Spleen (tissue), 11 donors: ENCODE results near the gene CFD. TPM values are rescaled to one million over a fixed set of nuclear protein-coding genes. Genes with fewer than 3 reads are reported as not detected.
"Not testable (repeated sequence)": the region's sequence is repeated elsewhere in the genome, so short reads cannot be mapped to it uniquely, and the experiment has no call there.

Source experiments
- DNase-seq: peaks from one replicate; pipeline ENCODE4 v3.0.0-alpha.2; 2020
- H3K27ac ChIP-seq, 8 donors: fragments of 200-600 bp; sonication (generic) in 7 of 8; 1 replicate in 4 of 8; 2 replicates in 4 of 8; pipeline versions ENCODE4 v1.5.0 to v1.8.0; 2016 to 2021; ENCODE audit warnings: inconsistent platforms in 4 of 8, mild to moderate bottlenecking in 4 of 8, moderate library complexity in 1 of 8
- H3K27me3 ChIP-seq, 7 donors: fragments of 200-600 bp; sonication (generic) in 6 of 7; replicated peaks in 1 of 7; 1 replicate in 4 of 7; 2 replicates in 3 of 7; pipeline versions ENCODE4 v1.5.0 to v1.8.0; 2016 to 2021; ENCODE audit warnings: inconsistent platforms in 3 of 7, mild to moderate bottlenecking in 1 of 7
- H3K36me3 ChIP-seq, 6 donors: fragments of 200-600 bp; sonication (generic) in 5 of 6; 1 replicate in 4 of 6; 2 replicates in 2 of 6; pipeline versions ENCODE4 v1.5.0 to v1.8.0; 2016 to 2021; ENCODE audit warnings: inconsistent platforms in 2 of 6
- H3K4me1 ChIP-seq, 6 donors: fragments of 200-600 bp; sonication (generic) in 5 of 6; 1 replicate in 3 of 6; 2 replicates in 3 of 6; pipeline versions ENCODE4 v1.5.0 to v1.8.0; 2016 to 2021; ENCODE audit warnings: inconsistent platforms in 3 of 6
- H3K4me3 ChIP-seq, 8 donors: fragments of 200-600 bp; sonication (generic) in 7 of 8; 1 replicate in 4 of 8; 2 replicates in 4 of 8; pipeline versions ENCODE4 v1.5.0 to v1.8.0; 2016 to 2021; ENCODE audit warnings: inconsistent platforms in 4 of 8, mild to moderate bottlenecking in 4 of 8, moderate library complexity in 2 of 8
- H3K9me3 ChIP-seq, 8 donors: fragments of 200-600 bp; sonication (generic) in 7 of 8; 1 replicate in 4 of 8; 2 replicates in 4 of 8; pipeline versions ENCODE4 v1.5.0 to v1.8.0; 2016 to 2021; ENCODE audit warnings: inconsistent platforms in 4 of 8
- CTCF ChIP-seq, 11 experiments: fragments of 200-600 bp in 7 of 11; fragments of 450-650 bp in 4 of 11; sonication (generic) in 4 of 11; IDR thresholded peaks in 8 of 11; conservative IDR thresholded peaks in 3 of 11; 1 replicate in 7 of 11; 2 replicates in 4 of 11; pipeline versions ENCODE4 v1.4.0 to v1.8.0; 2016 to 2021; ENCODE audit warnings: antibody characterized with exemption in 11 of 11, inconsistent platforms in 4 of 11, mild to moderate bottlenecking in 1 of 11
- POLR2A ChIP-seq, 3 donors: fragments of 450-650 bp; IDR thresholded peaks; one replicate each; pipeline ENCODE4 v1.5.1; 2017; ENCODE audit warnings: antibody characterized with exemption in 3 of 3, mild to moderate bottlenecking in 1 of 3
- POLR2AphosphoS5 ChIP-seq, 3 donors: sonication (generic); formaldehyde crosslinking; IDR thresholded peaks; one replicate each; pipeline ENCODE4 v1.5.1; 2017; ENCODE audit warnings: antibody characterized with exemption in 3 of 3
- WGBS, 5 donors: extraction: QIAGEN DNeasy Blood & Tissue Kit in 3 of 5; methylation state at CpG; one replicate each; pipeline versions ENCODE4 v1.1.5 to v1.1.7; 2013 to 2018; 5-methylcytosine and 5-hydroxymethylcytosine counted together
- intact Hi-C: fragments of 100-400 bp; cut with DNase I; formaldehyde crosslinking; loops from one replicate; pipeline ENCODE4 v1.15.0; 2023; ENCODE audit warnings: low total_unique reads
- polyA plus RNA-seq, 3 donors: library from polyadenylated mRNA; stranded (reverse); fragments of 200-250 nt; gene quantifications; one replicate each; pipeline ENCODE4 v1.2.1, GENCODE V29; 2013
- total RNA-seq, 7 donors: library from RNA; depleted of rRNA in 3 of 7; stranded (reverse); fragments of >200 nt in 3 of 7; fragmentation: NEBNext Ultra II Directional in 4 of 7; extraction: Animal tissue kit (Norgen Biotek cat#: 25700) in 4 of 7; gene quantifications; one replicate each; pipeline versions ENCODE4 v1.1.0 to v1.2.1, GENCODE V29; 2016 to 2021
- donor health status: healthy with polysubstance abuse.
- donor health status: DM: no; HTN: no; CAD: no; lungs with moderate emphysema.
- donor health status: DM: no; HTN: no; CAD: no.
- donor health status: Bipolar disorder and iron deficiency.
- donor health status: healthy.
- donor health status: DM: no; HTN: no; CAD: no.
- donor health status: DM: yes; HTN: yes; CAD: no.

CFD gene
- total and polyA plus RNA-seq, 10 donors = 6.6 to 59.5 (median 24.2) TPM

GRCh38 chr19:887072-887471 lies 27.6 kb downstream of the CFD start:
- DNase-seq = no peak
- no peak for TF ChIP-seq POLR2AphosphoS5 (IDR thresholded peaks at IDR 0.05)
- TF ChIP-seq CTCF (IDR thresholded peaks at IDR 0.05 in 8 of 11, conservative IDR thresholded peaks at IDR 0.05 in 3 of 11) = no peak
- TF ChIP-seq POLR2A (IDR thresholded peaks at IDR 0.05) = no peak
- WGBS, 5 donors = 82 to 91% (median 87%) methylated on average over 16 of the region's 16 CpGs
- Histone ChIP-seq H3K36me3 (peaks cover 0 to 92% (median 65%) of the 10 kb centered on the region in 6 donors), H3K27me3 (no peaks in the 10 kb centered on the region), H3K9me3 (no peaks in the 10 kb centered on the region), H3K27ac (no peak overlapping the region), H3K4me3 (no peak overlapping the region), H3K4me1 (peaks cover 2 to 16% (median 6%) of the 10 kb centered on the region in 6 donors)
- intact Hi-C loops = no loop called here

GRCh38 chr19:887599-887998 lies 28.1 kb downstream of the CFD start:
- DNase-seq = no peak
- peak overlapping the region in 1 of 8 donors; percentile 63 for H3K27ac ChIP-seq
- TF ChIP-seq POLR2A (IDR thresholded peaks at IDR 0.05) (no peak), CTCF (IDR thresholded peaks at IDR 0.05 in 8 of 11, conservative IDR thresholded peaks at IDR 0.05 in 3 of 11) (no peak), POLR2AphosphoS5 (IDR thresholded peaks at IDR 0.05) (no peak)
- no peak overlapping the region for H3K4me3 ChIP-seq
- peaks cover 0 to 86% (median 59%) of the 10 kb centered on the region in 6 donors for H3K36me3 ChIP-seq
- intact Hi-C loops = no loop called here
- no peaks in the 10 kb centered on the region for H3K27me3 ChIP-seq
- 94 to 100% (median 96%) methylated on average over 10 of the region's 10 CpGs for WGBS, 5 donors
- peaks cover 3 to 20% (median 9%) of the 10 kb centered on the region in 6 donors for H3K4me1 ChIP-seq
- no peaks in the 10 kb centered on the region for H3K9me3 ChIP-seq

- intact Hi-C loops = no loop called here
- Histone ChIP-seq H3K4me1 (peaks cover 3 to 28% (median 16%) of the 10 kb centered on the region in 6 donors), H3K27ac (peak overlapping the region in 1 of 8 donors; percentile 63), H3K9me3 (no peaks in the 10 kb centered on the region), H3K27me3 (no peaks in the 10 kb centered on the region), H3K36me3 (peaks cover 0 to 74% (median 52%) of the 10 kb centered on the region in 6 donors), H3K4me3 (no peak overlapping the region)
- DNase-seq = peak; percentile 85
- TF ChIP-seq POLR2A (IDR thresholded peaks at IDR 0.05) = no peak
- TF ChIP-seq POLR2AphosphoS5 (IDR thresholded peaks at IDR 0.05) = peak in 2 of 3 donors; percentile 10 to 18
- 86 to 93% (median 88%) methylated on average over 30 of the region's 30 CpGs for WGBS, 5 donors
Observed at GRCh38 chr19:888581-889385, 29.3 kb downstream of the CFD start.

GRCh38 chr19:889662-890295 lies 30.3 kb downstream of the CFD start:
- H3K27me3 ChIP-seq = no peaks in the 10 kb centered on the region
- peaks cover 0 to 65% (median 42%) of the 10 kb centered on the region in 6 donors for H3K36me3 ChIP-seq
- no peak overlapping the region for H3K27ac ChIP-seq
- peaks cover 3 to 37% (median 20%) of the 10 kb centered on the region in 6 donors for H3K4me1 ChIP-seq
- WGBS, 5 donors = 92 to 96% (median 94%) methylated on average over 17 to 26 of the region's 26 CpGs
- no peak for TF ChIP-seq POLR2A (IDR thresholded peaks at IDR 0.05)
- TF ChIP-seq POLR2AphosphoS5 (IDR thresholded peaks at IDR 0.05) = peak in 1 of 3 donors; percentile 42
- no peak for DNase-seq
- H3K9me3 ChIP-seq = no peaks in the 10 kb centered on the region
- H3K4me3 ChIP-seq = no peak overlapping the region
- intact Hi-C loops = no loop called here

- DNase-seq = no peak
- no peak overlapping the region for H3K4me3 ChIP-seq
- peak overlapping the region in 1 of 8 donors; percentile 9 for H3K27ac ChIP-seq
- H3K36me3 ChIP-seq = peaks cover 0 to 54% (median 32%) of the 10 kb centered on the region in 6 donors
- H3K9me3 ChIP-seq = no peaks in the 10 kb centered on the region
- no peak for TF ChIP-seq CTCF (IDR thresholded peaks at IDR 0.05 in 8 of 11, conservative IDR thresholded peaks at IDR 0.05 in 3 of 11)
- TF ChIP-seq POLR2A (IDR thresholded peaks at IDR 0.05) = no peak
- no peak for TF ChIP-seq POLR2AphosphoS5 (IDR thresholded peaks at IDR 0.05)
- H3K27me3 ChIP-seq = no peaks in the 10 kb centered on the region
- peaks cover 3 to 37% (median 20%) of the 10 kb centered on the region in 6 donors for H3K4me1 ChIP-seq
- intact Hi-C loops = no loop called here
- 92 to 98% (median 93%) methylated on average over 18 of the region's 18 CpGs for WGBS, 5 donors
Observed at GRCh38 chr19:890831-891230, 31.4 kb downstream of the CFD start.

GRCh38 chr19:891421-892200 lies 32.1 kb downstream of the CFD start:
- H3K9me3 ChIP-seq, H3K27me3 ChIP-seq, intact Hi-C loops, DNase-seq: not testable (repeated sequence)
- Histone ChIP-seq H3K4me1 (peaks cover 3 to 37% (median 20%) of the 10 kb centered on the region in 6 donors), H3K36me3 (peaks cover 0 to 54% (median 30%) of the 10 kb centered on the region in 6 donors), H3K27ac (peak overlapping the region in 5 of 8 donors; percentile 93 to 98 (median 95)), H3K4me3 (peak overlapping the region in 7 of 8 donors; percentile 77 to 93 (median 86))
- WGBS, 5 donors = 72 to 84% (median 79%) methylated on average over 34 to 50 of the region's 50 CpGs
